SU-DHL-6 (cell line): ENCODE results near the gene KLHL40.

Experiments used
- H2AFZ ChIP-seq: fragments of 200-600 bp; sonication (generic); 2 replicates; pipeline ENCODE4 v1.6.1; 2014; ENCODE audit warnings: low read depth, mild to moderate bottlenecking, moderate library complexity, mixed read lengths, antibody characterized with exemption, low read length; ENCODE audit not compliant: severe bottlenecking
- H3F3A ChIP-seq: fragments of 200-600 bp; shearing (Covaris generic); 2 replicates; pipeline ENCODE4 v1.6.0; 2016; ENCODE audit warnings: antibody characterized with exemption, mild to moderate bottlenecking; ENCODE audit not compliant: insufficient read depth
- H3K27ac ChIP-seq: fragments of 200-600 bp; sonication (generic); 2 replicates; pipeline ENCODE4 v1.5.1; 2016; ENCODE audit warnings: low read depth, mild to moderate bottlenecking, low read length, moderate library complexity, mixed read lengths
- H3K27me3 ChIP-seq: fragments of 200-600 bp; sonication (generic), shearing (Covaris generic); 2 replicates; pipeline ENCODE4 v1.6.0; 2014; ENCODE audit warnings: mild to moderate bottlenecking, low read length
- H3K36me3 ChIP-seq: fragments of 200-600 bp; sonication (generic); 2 replicates; pipeline ENCODE4 v1.6.1; 2014; ENCODE audit warnings: mild to moderate bottlenecking, low read length, mixed read lengths
- H3K4me2 ChIP-seq: fragments of 300-600, 200-600 bp; shearing (Covaris generic), sonication (generic); 2 replicates; pipeline ENCODE4 v1.6.0; 2014; ENCODE audit warnings: low read length, low read depth, mild to moderate bottlenecking; ENCODE audit not compliant: poor library complexity, severe bottlenecking
- H3K4me3 ChIP-seq: fragments of 200-600 bp; sonication (generic); 2 replicates; pipeline ENCODE4 v1.5.1; 2014; ENCODE audit warnings: antibody characterized with exemption, low read length, mild to moderate bottlenecking, mixed read lengths; ENCODE audit not compliant: insufficient read depth, poor library complexity, severe bottlenecking
- H3K79me2 ChIP-seq: fragments of 200-600 bp; sonication (generic); 2 replicates; pipeline ENCODE4 v1.6.1; 2014; ENCODE audit warnings: mild to moderate bottlenecking, low read length, moderate library complexity; ENCODE audit not compliant: insufficient read depth
- H3K9ac ChIP-seq: fragments of 200-600 bp; sonication (generic); 2 replicates; pipeline ENCODE4 v1.7.0; 2014; ENCODE audit warnings: mild to moderate bottlenecking, low read length
- H3K9me2 ChIP-seq: fragments of 200-600 bp; sonication (generic); replicated peaks from 2 replicates; pipeline ENCODE4 v1.6.1; 2014; ENCODE audit warnings: low read length; ENCODE audit not compliant: insufficient read depth
- H3K9me3 ChIP-seq: fragments of 200-600 bp; sonication (generic); 2 replicates; pipeline ENCODE4 v1.6.1; 2014; ENCODE audit warnings: low read length, mixed read lengths; ENCODE audit not compliant: insufficient read depth
- H4K20me1 ChIP-seq: fragments of 200-600 bp; sonication (generic); 2 replicates; pipeline ENCODE4 v1.6.1; 2014; ENCODE audit warnings: low read depth, mild to moderate bottlenecking, antibody characterized with exemption, low read length, moderate library complexity, mixed read lengths
- CTCF ChIP-seq: fragments of 200-600 bp; sonication (generic); IDR thresholded peaks from one replicate; pipeline ENCODE4 v1.5.1; 2017; ENCODE audit warnings: antibody characterized with exemption, mild to moderate bottlenecking, low read length, moderate library complexity; ENCODE audit not compliant: insufficient read depth, poor library complexity, severe bottlenecking
- EZH2phosphoT487 ChIP-seq: fragments of 200-600 bp; sonication (generic), shearing (Covaris generic); conservative IDR thresholded peaks from 2 replicates; pipeline ENCODE4 v1.6.1; 2018; ENCODE audit warnings: mild to moderate bottlenecking, antibody characterized with exemption, low read length, moderate library complexity, mixed read lengths

KLHL40 gene

DNA sequence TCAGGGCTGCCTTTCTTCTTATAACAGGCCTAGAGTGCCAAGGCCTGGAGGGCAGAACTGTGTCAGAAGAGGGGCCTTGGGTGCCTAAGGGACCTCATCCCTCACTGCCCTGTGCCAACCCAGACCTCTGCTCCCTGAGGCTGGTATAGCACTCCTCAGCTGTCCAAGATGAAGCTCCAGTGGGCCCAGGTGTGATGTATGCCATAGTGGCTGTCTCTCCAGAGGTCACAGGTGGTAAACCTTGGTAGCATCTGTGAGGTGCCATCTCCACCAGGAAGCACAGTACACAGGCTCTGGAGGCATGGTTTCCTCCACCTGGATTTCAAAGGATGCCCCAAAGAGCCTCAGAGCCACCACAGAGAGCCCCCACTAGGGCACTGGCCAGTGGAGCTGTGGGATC is 12.3 kb upstream of the KLHL40 start:
- Histone ChIP-seq H3F3A (no peaks in the 10 kb centered on the region), H2AFZ (no peak overlapping the region), H3K79me2 (no peaks in the 10 kb centered on the region), H3K27ac (no peak overlapping the region), H3K27me3 (no peaks in the 10 kb centered on the region), H3K4me3 (no peak overlapping the region), H4K20me1 (no peaks in the 10 kb centered on the region), H3K9me3 (peaks cover 5% of the 10 kb centered on the region; the same call in 1 of the 2 replicates), H3K9ac (no peak overlapping the region), H3K4me2 (no peak overlapping the region), H3K9me2 (no peaks in the 10 kb centered on the region), H3K36me3 (no peaks in the 10 kb centered on the region)
- TF ChIP-seq EZH2phosphoT487 (no peak), CTCF (no peak)

DNA sequence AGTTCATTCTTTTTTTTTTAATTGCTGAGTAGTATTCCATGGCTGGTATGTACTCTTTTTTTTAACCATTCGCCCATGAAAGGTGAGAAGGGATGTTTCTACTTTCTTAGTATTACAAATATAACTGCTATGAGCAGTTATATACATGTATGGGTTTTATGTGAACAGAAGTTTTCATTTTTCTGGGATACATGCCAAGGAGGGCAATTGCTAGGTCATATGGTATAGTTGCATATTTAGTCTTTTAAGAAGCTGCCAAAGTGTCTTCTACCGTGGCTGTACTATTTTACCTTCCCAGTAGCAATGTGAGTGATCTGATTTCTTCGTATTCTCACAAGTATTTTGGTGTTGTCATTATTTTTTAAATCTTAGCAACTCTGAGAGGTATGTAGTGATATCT is 11.2 kb upstream of the KLHL40 start:
- no peaks in the 10 kb centered on the region for H3K36me3 ChIP-seq
- no peak overlapping the region for H3K4me3 ChIP-seq
- no peaks in the 10 kb centered on the region for H4K20me1 ChIP-seq
- no peaks in the 10 kb centered on the region for H3F3A ChIP-seq
- no peak for TF ChIP-seq EZH2phosphoT487
- TF ChIP-seq CTCF = no peak
- no peak overlapping the region for H3K9ac ChIP-seq
- H2AFZ ChIP-seq = no peak overlapping the region
- no peaks in the 10 kb centered on the region for H3K9me2 ChIP-seq
- no peaks in the 10 kb centered on the region for H3K79me2 ChIP-seq
- H3K9me3 ChIP-seq = peaks cover 5% of the 10 kb centered on the region; the same call in 1 of the 2 replicates
- no peak overlapping the region for H3K27ac ChIP-seq
- H3K27me3 ChIP-seq = no peaks in the 10 kb centered on the region
- no peak overlapping the region for H3K4me2 ChIP-seq

DNA sequence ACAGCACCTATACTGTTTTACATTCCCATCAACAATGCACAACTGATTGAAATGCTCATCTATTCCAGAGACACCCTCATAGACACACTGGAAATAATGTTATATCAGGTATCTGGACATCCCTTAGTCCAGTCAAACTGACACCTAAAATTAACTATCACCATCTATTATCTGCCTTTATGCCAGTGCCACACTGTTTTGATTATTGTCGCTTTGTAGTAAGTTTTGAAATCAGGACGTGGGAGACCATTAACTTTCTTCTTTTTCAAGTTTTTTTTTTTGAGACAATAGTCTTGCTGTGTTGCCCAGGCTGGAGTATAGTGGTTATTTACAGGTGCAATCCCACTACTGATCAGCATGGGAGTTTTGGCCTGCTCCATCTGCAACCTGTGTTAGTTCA is 9.4 kb upstream of the KLHL40 start:
- Histone ChIP-seq H2AFZ (no peak overlapping the region), H3K27me3 (no peaks in the 10 kb centered on the region), H3K9me3 (peaks cover 5% of the 10 kb centered on the region; the same call in 1 of the 2 replicates), H3K4me2 (no peak overlapping the region), H3K9me2 (no peaks in the 10 kb centered on the region), H3K27ac (no peak overlapping the region), H3K9ac (no peak overlapping the region), H4K20me1 (no peaks in the 10 kb centered on the region), H3K36me3 (no peaks in the 10 kb centered on the region), H3K79me2 (no peaks in the 10 kb centered on the region), H3F3A (no peaks in the 10 kb centered on the region), H3K4me3 (no peak overlapping the region)
- TF ChIP-seq CTCF (no peak), EZH2phosphoT487 (no peak)

- H3K4me2 ChIP-seq = no peak overlapping the region
- peaks cover 5% of the 10 kb centered on the region; the same call in 1 of the 2 replicates for H3K9me3 ChIP-seq
- H3K27ac ChIP-seq = no peak overlapping the region
- H3K36me3 ChIP-seq = no peaks in the 10 kb centered on the region
- no peaks in the 10 kb centered on the region for H3F3A ChIP-seq
- no peaks in the 10 kb centered on the region for H3K79me2 ChIP-seq
- no peak overlapping the region for H3K4me3 ChIP-seq
- H4K20me1 ChIP-seq = no peaks in the 10 kb centered on the region
- TF ChIP-seq EZH2phosphoT487 (no peak), CTCF (no peak)
- H3K27me3 ChIP-seq = no peaks in the 10 kb centered on the region
- no peaks in the 10 kb centered on the region for H3K9me2 ChIP-seq
- no peak overlapping the region for H3K9ac ChIP-seq
- no peak overlapping the region for H2AFZ ChIP-seq
Observed at GRCh38 chr3:42678447-42678846, 6.9 kb upstream of the KLHL40 start.
